Measurements from ENCODE around the gene SHD. TPM values are rescaled to one million over a fixed set of nuclear protein-coding genes. Genes with fewer than 3 reads are reported as not detected.

Gene SHD
- total and polyA plus RNA-seq, 3 donors from 2014 or later: 0.16 to 1.8 (median 0.79) TPM

- intact Hi-C loops (cut with DNase I; ENCODE audit: low total_unique reads): no loop called here
- WGBS, 2 donors: 77 to 90% methylated on average over 8 of the region's 8 CpGs
- DNase-seq: no peak
- no peaks in the 10 kb centered on the region for H3K27me3 ChIP-seq
- TF ChIP-seq CTCF (IDR thresholded peaks at IDR 0.05) (no peak), POLR2A (IDR thresholded peaks at IDR 0.05) (no peak)
- no peaks in the 10 kb centered on the region for H3K9me3 ChIP-seq
- H3K27ac ChIP-seq: no peak overlapping the region
- no peaks in the 10 kb centered on the region for H3K4me1 ChIP-seq
- H3K36me3 ChIP-seq (ENCODE audit: low read depth, missing control alignments): no peaks in the 10 kb centered on the region
- no peak overlapping the region for H3K4me3 ChIP-seq
Observed at GRCh38 chr19:4298810-4299550, 19.9 kb downstream of the SHD start.

- no peak for TF ChIP-seq CTCF (IDR thresholded peaks at IDR 0.05)
- no peak for TF ChIP-seq POLR2A (IDR thresholded peaks at IDR 0.05)
- Histone ChIP-seq H3K36me3 (ENCODE audit: low read depth, missing control alignments) (no peaks in the 10 kb centered on the region), H3K27me3 (no peaks in the 10 kb centered on the region), H3K27ac (no peak overlapping the region), H3K4me3 (no peak overlapping the region), H3K9me3 (no peaks in the 10 kb centered on the region), H3K4me1 (no peaks in the 10 kb centered on the region)
- WGBS, 2 donors: 86 to 96% methylated on average over 3 of the region's 3 CpGs
- no peak for DNase-seq
- intact Hi-C loops (cut with DNase I; ENCODE audit: low total_unique reads): no loop called here
Observed at GRCh38 chr19:4300589-4300988, 21.5 kb downstream of the SHD start.

GRCh38 chr19:4301590-4302242 is 22.6 kb downstream of the SHD start:
- no peaks in the 10 kb centered on the region for H3K9me3 ChIP-seq
- no peak overlapping the region for H3K4me3 ChIP-seq
- H3K4me1 ChIP-seq: no peaks in the 10 kb centered on the region
- no peaks in the 10 kb centered on the region for H3K36me3 ChIP-seq (ENCODE audit: low read depth, missing control alignments)
- WGBS, 2 donors: 72 to 77% methylated on average over 13 of the region's 13 CpGs
- DNase-seq: no peak
- H3K27me3 ChIP-seq: no peaks in the 10 kb centered on the region
- intact Hi-C loops (cut with DNase I; ENCODE audit: low total_unique reads): no loop called here
- no peak overlapping the region for H3K27ac ChIP-seq
- no peak for TF ChIP-seq POLR2A (IDR thresholded peaks at IDR 0.05)
- no peak for TF ChIP-seq CTCF (IDR thresholded peaks at IDR 0.05)

GRCh38 chr19:4302243-4302640 is 23.2 kb downstream of the SHD start, which contains the start of gene TMIGD2:
Gene TMIGD2 (minus strand): TSS chr19:4302389. CDS start chr19:4302385, 4 bp downstream.
- no peak for TF ChIP-seq CTCF (IDR thresholded peaks at IDR 0.05)
- TF ChIP-seq POLR2A (IDR thresholded peaks at IDR 0.05): no peak
- no peaks in the 10 kb centered on the region for H3K27me3 ChIP-seq
- WGBS, 2 donors: 69 to 73% methylated on average over 8 of the region's 8 CpGs
- H3K4me3 ChIP-seq: no peak within 1 kb of the TSS
- no peak within 1 kb of the TSS for H3K27ac ChIP-seq
- H3K4me1 ChIP-seq: no peaks in the 10 kb centered on the region
- DNase-seq: no peak
- no peaks in the 10 kb centered on the region for H3K36me3 ChIP-seq (ENCODE audit: low read depth, missing control alignments)
- intact Hi-C loops (cut with DNase I; ENCODE audit: low total_unique reads): no loop called here
- H3K9me3 ChIP-seq: no peaks in the 10 kb centered on the region

Measured in testis (tissue), 3 donors.